GM23248 (cell line): ENCODE results near the gene PGAP6.

Source experiments
- EZH2 ChIP-seq: fragments of 200-600 bp; sonication (generic); IDR thresholded peaks from 2 replicates; pipeline ENCODE4 v1.6.1; 2018; ENCODE audit warnings: antibody characterized with exemption, mild to moderate bottlenecking; ENCODE audit not compliant: insufficient read depth, poor library complexity, severe bottlenecking
- EZH2phosphoT487 ChIP-seq: fragments of 200-600 bp; sonication (generic); IDR thresholded peaks from 2 replicates; pipeline ENCODE4 v1.6.1; 2018; ENCODE audit warnings: antibody characterized with exemption, moderate library complexity, mild to moderate bottlenecking, low read depth; ENCODE audit not compliant: insufficient read depth

- TF ChIP-seq EZH2 (no peak), EZH2phosphoT487 (no peak)
Measured at GRCh38 chr16:407253-407652, 25.5 kb upstream of the PGAP6 start.
